ENCODE results near the gene MITF.

MITF gene

GRCh38 chr3:69842351-69842750 is 103.1 kb downstream of the MITF start:
- DNase-seq: no peak

GRCh38 chr3:69842789-69843188 is 103.5 kb downstream of the MITF start:
- DNase-seq: no peak

- DNase-seq: no peak
Observed at GRCh38 chr3:69844706-69845105, 105.4 kb downstream of the MITF start.

GRCh38 chr3:69847303-69847702 is 108.0 kb downstream of the MITF start:
- DNase-seq: no peak

GRCh38 chr3:69848113-69848512 is 108.8 kb downstream of the MITF start:
- no peak for DNase-seq

GRCh38 chr3:69850849-69851248 is 111.6 kb downstream of the MITF start:
- DNase-seq: no peak

- DNase-seq: no peak
Observed at GRCh38 chr3:69853027-69853426, 113.8 kb downstream of the MITF start.

GRCh38 chr3:69855436-69856162 is 116.3 kb downstream of the MITF start:
- DNase-seq: no peak

- DNase-seq: no peak
Observed at GRCh38 chr3:69856965-69857705, 117.9 kb downstream of the MITF start.

- no peak for DNase-seq
Observed at GRCh38 chr3:69861556-69861955, 122.3 kb downstream of the MITF start.

GRCh38 chr3:69864141-69864540 is 124.9 kb downstream of the MITF start:
- DNase-seq: no peak

- DNase-seq: no peak
Observed at GRCh38 chr3:69864766-69865165, 125.5 kb downstream of the MITF start.

GRCh38 chr3:69865925-69866679 is 126.8 kb downstream of the MITF start:
- DNase-seq: no peak

- no peak for DNase-seq
Observed at GRCh38 chr3:69866988-69867720, 127.9 kb downstream of the MITF start.

GRCh38 chr3:69867941-69868505 is 128.8 kb downstream of the MITF start:
- no peak for DNase-seq

- no peak for DNase-seq
Observed at GRCh38 chr3:69868841-69869420, 129.7 kb downstream of the MITF start.

GRCh38 chr3:69869643-69870042 is 130.4 kb downstream of the MITF start:
- DNase-seq: no peak

- DNase-seq: no peak
Observed at GRCh38 chr3:69871251-69871650, 132.0 kb downstream of the MITF start.

GRCh38 chr3:69871868-69872267 is 132.6 kb downstream of the MITF start:
- DNase-seq: no peak

GRCh38 chr3:69872783-69873378 is 133.6 kb downstream of the MITF start:
- no peak for DNase-seq

GRCh38 chr3:69876073-69876472 is 136.8 kb downstream of the MITF start:
- DNase-seq: no peak

GRCh38 chr3:69878254-69878653 is 139.0 kb downstream of the MITF start:
- no peak for DNase-seq
